Retinal pigment epithelial cell (primary cell): Measurements from ENCODE around the gene PRKG1.

ENCODE experiments used
- DNase-seq: peaks from one replicate; pipeline ENCODE4 v3.0.0-alpha.2; 2010; ENCODE audit warnings: low read depth
- H3K4me3 ChIP-seq: 2 replicates; pipeline ENCODE4 v1.5.1; 2011; ENCODE audit warnings: mild to moderate bottlenecking, low read length, control low read depth, moderate library complexity
- CTCF ChIP-seq: conservative IDR thresholded peaks from 2 replicates; pipeline ENCODE4 v1.5.1; 2011; ENCODE audit warnings: low read depth, low read length, control low read depth, inconsistent platforms

The PRKG1 gene

GRCh38 chr10:51169111-51169510 lies 94.8 kb downstream of the PRKG1 start:
- no peak for TF ChIP-seq CTCF
- no peak overlapping the region for H3K4me3 ChIP-seq
- no peak for DNase-seq

GRCh38 chr10:51170518-51171245 lies 96.4 kb downstream of the PRKG1 start:
- no peak for TF ChIP-seq CTCF
- no peak for DNase-seq
- no peak overlapping the region for H3K4me3 ChIP-seq

- no peak for DNase-seq
- TF ChIP-seq CTCF, result no peak
- H3K4me3 ChIP-seq, result no peak overlapping the region
Observed at GRCh38 chr10:51171946-51172345, 97.7 kb downstream of the PRKG1 start.

- no peak overlapping the region for H3K4me3 ChIP-seq
- no peak for TF ChIP-seq CTCF
- peak; percentile 43 for DNase-seq
Observed at GRCh38 chr10:51176976-51177695, 102.8 kb downstream of the PRKG1 start.

- DNase-seq, result no peak
- TF ChIP-seq CTCF, result no peak
- H3K4me3 ChIP-seq, result no peak overlapping the region
Observed at GRCh38 chr10:51178634-51179033, 104.3 kb downstream of the PRKG1 start.

GRCh38 chr10:51180141-51180540 lies 105.9 kb downstream of the PRKG1 start:
- no peak overlapping the region for H3K4me3 ChIP-seq
- DNase-seq, result no peak

More at GRCh38 chr10:51180141-51180540, 105.9 kb downstream of the PRKG1 start:
- no peak for TF ChIP-seq CTCF
